HG03342 (cell line): ENCODE results near the gene MXRA8.
A peak's percentile ranks its signal among the peaks of the same experiment; 100 is the strongest.
"Not testable (repeated sequence)": the region's sequence is repeated elsewhere in the genome, so short reads cannot be mapped to it uniquely, and the experiment has no call there.

Experiments
- ATAC-seq: cut with Tn5 transposase; IDR thresholded peaks from one replicate; pipeline ENCODE4 v1.9.1; 2021; ENCODE audit warnings: mild to moderate bottlenecking, moderate library complexity; ENCODE audit not compliant: unreplicated experiment

Gene MXRA8

GRCh38 chr1:1393428-1393827 is 35.1 kb upstream of the MXRA8 start:
- ATAC-seq = no peak

- no peak for ATAC-seq
Measured at GRCh38 chr1:1393014-1393413, 34.7 kb upstream of the MXRA8 start.

DNA sequence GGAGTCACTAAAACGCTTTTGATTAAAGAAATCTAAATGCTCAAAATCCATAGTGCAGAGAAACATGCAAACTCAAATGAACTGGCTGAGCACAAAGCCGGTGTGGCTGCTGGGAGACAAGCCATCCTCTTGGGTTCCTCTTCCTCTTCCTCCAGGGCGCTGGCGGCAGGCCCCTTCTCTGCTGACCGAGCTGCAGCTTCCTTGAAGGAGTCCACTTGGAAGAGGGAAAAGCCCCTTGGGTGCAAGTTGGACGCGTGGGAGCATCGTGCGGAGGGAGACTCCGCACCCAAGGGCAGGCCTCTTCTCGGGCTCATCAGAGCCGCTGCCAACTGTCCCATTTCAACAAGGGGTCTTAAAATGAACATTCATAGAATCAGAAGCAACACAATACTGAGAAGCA is 32.9 kb upstream of the MXRA8 start:
- ATAC-seq = no peak

DNA sequence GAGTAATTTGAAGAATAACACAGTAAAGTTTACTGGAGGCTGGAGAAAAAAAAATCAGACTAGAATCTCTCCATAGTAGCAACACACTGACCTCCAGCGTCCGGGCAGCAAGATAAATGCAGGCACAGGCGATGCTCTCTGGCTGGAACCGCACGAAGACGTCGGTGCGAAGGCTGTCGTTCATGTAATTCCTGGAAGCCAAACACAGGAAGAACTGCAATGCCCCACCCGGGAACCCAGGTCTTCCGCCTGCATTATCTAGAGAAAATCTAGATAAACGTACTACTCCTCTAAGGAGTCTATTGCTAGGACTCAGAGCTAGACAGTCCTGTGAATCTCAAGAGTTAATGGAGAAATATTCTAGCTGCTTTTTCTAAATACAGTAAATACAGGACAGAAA is 32.3 kb upstream of the MXRA8 start:
- no peak for ATAC-seq

- no peak for ATAC-seq
Measured at GRCh38 chr1:1388078-1388472, 29.7 kb upstream of the MXRA8 start.

DNA sequence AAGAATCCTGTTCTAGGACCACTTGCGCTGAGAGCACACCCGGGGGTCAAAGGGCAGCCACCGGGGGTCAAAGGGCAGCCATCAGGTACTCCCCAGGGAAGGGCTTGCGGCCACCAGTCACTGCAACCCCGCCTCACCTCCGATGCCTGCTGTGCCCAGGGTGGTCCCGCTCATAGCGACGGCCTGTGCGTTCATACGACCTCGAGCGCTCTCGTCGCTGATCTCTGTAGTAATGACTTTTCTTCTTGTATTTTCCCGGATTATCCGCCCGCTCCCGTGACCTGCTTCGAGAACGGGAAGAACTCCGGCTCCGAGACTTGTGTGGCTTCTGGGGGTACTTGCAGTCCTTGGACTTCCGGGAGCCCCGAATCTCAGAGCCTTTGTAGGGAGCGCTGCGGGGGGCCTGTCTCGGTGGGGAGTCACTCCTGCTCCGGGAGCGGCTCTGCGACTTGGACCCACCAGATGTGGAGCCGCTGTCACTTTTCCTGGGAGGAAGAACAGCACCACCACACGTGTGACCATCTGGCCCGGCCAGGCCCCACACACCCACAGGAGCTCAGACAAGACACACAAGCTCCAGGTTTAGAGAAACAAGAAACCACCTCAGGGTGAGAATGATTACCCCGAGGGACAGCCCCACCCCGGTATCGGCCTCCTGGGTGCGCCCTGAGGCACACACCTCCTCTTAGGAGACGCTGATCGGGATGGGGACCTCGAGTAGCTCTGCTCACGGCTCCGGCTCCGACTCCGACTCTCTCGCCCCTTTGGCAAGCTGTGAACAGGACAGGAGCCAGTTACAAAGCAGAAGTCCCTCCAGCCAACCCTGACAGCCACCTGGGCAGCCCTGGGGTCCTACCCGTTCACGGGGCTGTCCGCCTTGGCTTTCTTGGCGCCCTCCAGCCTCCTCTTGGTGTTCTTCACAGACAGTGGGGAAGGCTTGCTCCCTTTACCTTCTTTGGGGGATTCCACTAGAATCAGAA is 29.0 kb upstream of the MXRA8 start:
- ATAC-seq = no peak

DNA sequence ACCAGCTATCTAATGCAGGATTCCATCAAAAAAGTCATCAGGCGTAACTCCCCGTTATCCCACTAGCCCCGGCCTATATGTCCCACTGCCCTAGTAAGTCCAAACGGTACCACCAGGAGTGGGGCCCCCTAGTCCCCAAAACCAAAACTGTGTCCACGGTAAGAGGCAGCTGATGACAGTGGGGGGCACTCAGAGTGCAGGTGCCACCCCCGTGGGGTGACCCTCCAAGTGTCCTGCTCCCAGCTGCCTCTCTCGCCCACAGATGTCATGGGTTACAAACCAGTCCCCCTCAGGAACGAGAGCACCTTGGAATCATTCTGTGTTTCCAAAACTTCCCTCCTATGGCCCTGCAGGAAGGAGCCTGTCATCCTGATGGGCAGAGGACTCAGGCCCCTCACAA is 27.6 kb upstream of the MXRA8 start:
- ATAC-seq = no peak

- ATAC-seq = not testable (repeated sequence)
Measured at GRCh38 chr1:1385339-1385738, 27.0 kb upstream of the MXRA8 start.

GRCh38 chr1:1381294-1381693 is 22.9 kb upstream of the MXRA8 start:
- no peak for ATAC-seq

- ATAC-seq = no peak
Measured at GRCh38 chr1:1380860-1381259, 22.5 kb upstream of the MXRA8 start.

DNA sequence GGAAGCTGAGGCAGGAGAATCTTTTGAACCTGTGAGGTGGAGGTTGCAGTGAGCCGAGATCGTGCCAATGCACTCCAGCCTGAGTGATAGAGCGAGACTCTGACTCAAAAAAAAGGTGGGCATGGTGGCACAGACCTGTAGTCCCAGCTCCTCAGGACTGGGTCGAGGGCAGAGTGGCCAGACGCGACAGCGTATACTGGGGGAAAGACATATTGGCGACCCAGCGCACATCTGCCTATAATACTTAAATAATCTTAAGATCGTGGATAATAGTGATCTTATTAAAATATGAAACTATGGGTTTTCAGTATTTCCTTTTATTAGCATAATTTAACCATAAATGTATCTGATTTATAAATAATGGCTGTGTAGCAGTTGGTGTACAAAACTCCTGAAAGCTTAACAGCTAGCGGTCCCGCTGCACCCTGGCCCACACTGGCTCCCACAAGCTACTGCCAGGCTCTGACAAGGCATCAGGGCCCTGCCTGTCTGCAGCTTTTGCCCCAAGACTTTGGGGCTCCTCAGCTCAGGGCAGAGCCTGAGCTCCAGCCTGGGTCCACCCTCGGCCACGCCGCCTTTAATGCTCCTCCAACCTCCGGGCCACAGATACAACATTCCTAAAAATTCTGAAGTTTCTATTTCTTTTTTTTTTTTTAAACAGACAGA is 19.3 kb upstream of the MXRA8 start:
- ATAC-seq = no peak

DNA sequence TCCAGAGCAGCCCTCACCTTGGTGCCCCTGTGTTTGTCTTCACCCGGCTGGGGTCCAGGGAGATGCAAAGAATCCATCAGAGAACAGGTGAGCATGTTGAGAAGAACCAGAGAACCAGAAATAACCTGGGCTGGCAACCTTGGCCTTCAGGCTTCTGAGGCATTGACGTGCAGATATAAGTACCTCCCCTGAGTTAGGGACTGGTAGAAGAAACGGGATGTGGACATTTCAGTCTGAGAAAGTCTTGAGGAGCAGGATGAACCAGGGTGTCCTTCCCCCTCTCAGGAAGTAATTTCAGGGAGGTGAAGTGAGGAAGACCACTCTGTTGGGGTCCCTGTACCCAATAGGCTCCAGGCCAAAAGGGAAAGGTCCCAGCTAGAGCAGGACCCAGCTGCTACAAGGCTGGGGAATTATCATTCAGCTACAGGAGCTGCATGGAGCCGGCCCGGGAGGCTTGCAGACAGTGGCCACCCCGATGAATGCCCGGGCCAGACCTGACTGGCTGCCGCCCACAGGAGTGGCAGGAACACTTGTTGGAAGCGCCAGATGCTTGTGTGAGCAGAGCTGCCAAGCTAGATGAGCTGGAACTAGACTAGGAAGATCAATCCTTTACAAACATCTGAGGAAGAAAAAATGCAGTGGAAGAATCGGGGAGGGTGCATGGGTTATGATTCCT is 18.3 kb upstream of the MXRA8 start:
- no peak for ATAC-seq

GRCh38 chr1:1374929-1375662 is 16.7 kb upstream of the MXRA8 start, which contains the start of gene AURKAIP1:
Gene AURKAIP1 (minus strand): TSS chr1:1375207. CDS start chr1:1374756, 451 bp downstream.
- peak; percentile 86 for ATAC-seq

DNA sequence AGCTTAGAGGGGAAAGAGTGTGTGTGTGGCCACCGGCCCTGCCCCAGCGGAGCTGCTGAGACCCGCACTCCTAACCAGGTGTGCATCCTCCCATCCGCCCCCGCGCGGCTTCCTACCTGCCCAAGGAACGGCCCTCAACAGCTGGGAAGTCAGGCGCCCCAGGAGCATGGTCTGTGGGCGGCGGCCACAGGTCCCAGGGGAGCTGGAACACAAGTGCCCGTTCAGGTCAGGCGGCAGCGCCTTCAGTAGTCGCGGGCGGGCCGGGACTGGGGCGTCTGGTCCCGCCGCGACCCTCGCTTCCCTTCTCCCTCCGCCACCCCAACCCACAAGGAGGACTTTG is 16.2 kb upstream of the MXRA8 start:
- ATAC-seq = peak; percentile 12

- ATAC-seq = no peak
Measured at GRCh38 chr1:1373815-1374588, 15.6 kb upstream of the MXRA8 start.

- no peak for ATAC-seq
Measured at GRCh38 chr1:1373051-1373814, 14.9 kb upstream of the MXRA8 start.

GRCh38 chr1:1371746-1372711 is 13.7 kb upstream of the MXRA8 start:
- no peak for ATAC-seq

GRCh38 chr1:1371364-1371745 is 13.0 kb upstream of the MXRA8 start:
- ATAC-seq = no peak
